Peyer's patch (tissue), 4 donors: ENCODE results near the gene RUNX3.

Experiments
- CTCF ChIP-seq, 6 experiments: fragments of 450-650 bp in 4 of 6; fragments of 200-600 bp in 2 of 6; sonication (generic) in 1 of 6; IDR thresholded peaks; one replicate each; pipeline ENCODE4 v1.5.1; 2017 to 2019; ENCODE audit warnings: antibody characterized with exemption in 6 of 6, mild to moderate bottlenecking in 3 of 6, moderate library complexity in 1 of 6
- POLR2A ChIP-seq, 2 donors: fragments of 450-650 bp; IDR thresholded peaks; one replicate each; pipeline ENCODE4 v1.5.1; 2017; ENCODE audit warnings: antibody characterized with exemption in 2 of 2, mild to moderate bottlenecking in 2 of 2, moderate library complexity in 2 of 2

- TF ChIP-seq CTCF (IDR thresholded peaks at IDR 0.05) (no peak), POLR2A (IDR thresholded peaks at IDR 0.05) (no peak)
Measured at GRCh38 chr1:24865168-24865567, 64.9 kb downstream of the RUNX3 start.
